HL-60/S4 (cell line): ENCODE results near the gene CSTPP1.

Experiments
- in situ Hi-C: fragments of 300-500 bp; cut with MboI; formaldehyde crosslinking; loops from 2 replicates; pipeline ENCODE4 v1.14.3; 2022; ENCODE audit warnings: low sequenced_read_pairs

CSTPP1 gene, protein sequence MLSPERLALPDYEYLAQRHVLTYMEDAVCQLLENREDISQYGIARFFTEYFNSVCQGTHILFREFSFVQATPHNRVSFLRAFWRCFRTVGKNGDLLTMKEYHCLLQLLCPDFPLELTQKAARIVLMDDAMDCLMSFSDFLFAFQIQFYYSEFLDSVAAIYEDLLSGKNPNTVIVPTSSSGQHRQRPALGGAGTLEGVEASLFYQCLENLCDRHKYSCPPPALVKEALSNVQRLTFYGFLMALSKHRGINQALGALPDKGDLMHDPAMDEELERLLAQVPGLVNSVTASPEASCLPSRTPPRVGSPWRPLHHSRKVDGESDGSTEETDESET

GRCh38 chr11:46936138-46937110 is at the start of gene CSTPP1:
CSTPP1 (plus strand) TSS chr11:46936761; CDS start chr11:46936806, 45 bp downstream.
- in situ Hi-C loops = no loop called here

GRCh38 chr11:46888636-46889035 is 47.9 kb upstream of the CSTPP1 start:
- in situ Hi-C loops = loop anchor here (10.0 to 25.0 kb wide), 2 partner anchors 266 to 549 kb away; partner anchors contain the start of genes PSMC3 and RAPSN

- in situ Hi-C loops = loop anchor here (10.0 to 25.0 kb wide), 2 partner anchors 266 to 548 kb away; partner anchors contain the start of genes PSMC3 and RAPSN
These were observed 47.3 kb upstream of the CSTPP1 start for GRCh38 chr11:46889251-46889650.

DNA sequence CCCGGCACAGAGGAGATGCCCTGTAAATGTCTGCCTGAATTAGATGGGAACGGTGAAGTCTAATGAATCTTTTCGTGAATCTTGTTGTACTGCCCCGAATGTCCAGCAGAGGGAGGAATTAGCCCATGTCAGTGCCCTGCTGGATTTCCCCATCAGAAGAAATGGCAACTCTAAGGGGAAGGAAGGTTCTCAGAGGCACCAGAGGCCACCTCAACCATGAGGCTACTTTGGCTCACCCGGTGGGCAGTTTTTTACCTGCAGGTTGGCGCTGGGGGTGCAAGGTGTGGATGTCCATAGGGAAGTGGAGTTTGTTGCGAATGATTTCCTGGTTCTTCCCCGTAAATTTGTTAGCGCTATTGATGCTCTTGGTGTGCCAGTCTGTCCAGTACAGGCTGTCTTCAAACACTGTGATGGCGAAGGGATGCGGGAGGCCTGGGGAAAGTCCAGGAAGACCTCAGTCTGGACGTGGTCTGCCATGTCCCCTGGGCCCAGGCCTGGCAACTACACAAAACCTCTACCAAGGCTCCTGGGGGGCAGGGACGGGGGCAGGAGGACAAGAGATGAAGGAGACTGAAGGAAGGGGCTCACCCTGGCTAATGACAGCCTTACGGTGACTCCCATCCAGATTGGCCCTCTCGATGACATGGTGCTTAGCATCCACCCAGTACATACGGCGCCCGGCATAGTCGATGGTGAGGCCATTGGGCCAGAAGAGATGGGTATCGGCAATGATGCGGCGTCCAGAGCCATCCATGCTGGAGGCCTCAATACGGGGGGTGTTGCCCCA is 46.7 kb upstream of the CSTPP1 start:
- in situ Hi-C loops = loop anchor here (10.0 to 25.0 kb wide), 2 partner anchors 265 to 547 kb away; partner anchors contain the start of genes PSMC3 and RAPSN

DNA sequence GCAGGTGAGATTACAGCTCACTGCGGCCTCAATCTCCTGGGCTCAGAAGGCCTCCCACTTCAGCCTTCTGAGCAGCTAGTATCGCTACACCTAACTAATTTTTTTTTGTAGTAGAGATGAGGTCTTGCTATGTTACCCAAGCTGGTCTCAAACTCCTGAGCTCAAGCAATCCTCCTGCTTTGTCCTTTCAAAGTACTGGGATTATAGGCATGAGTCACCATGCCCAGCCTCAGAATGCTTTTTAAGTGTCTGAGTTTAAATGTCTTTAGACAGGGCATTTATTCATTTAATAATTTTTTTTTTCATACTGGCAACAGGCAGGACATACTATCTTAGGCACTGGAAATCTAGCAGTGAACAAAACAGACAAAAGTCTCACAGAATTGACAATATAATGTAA is 45.9 kb upstream of the CSTPP1 start:
- in situ Hi-C loops = loop anchor here (25.0 kb wide), 1 partner anchor 547 kb away; the partner anchor contains the start of genes PSMC3 and RAPSN

DNA sequence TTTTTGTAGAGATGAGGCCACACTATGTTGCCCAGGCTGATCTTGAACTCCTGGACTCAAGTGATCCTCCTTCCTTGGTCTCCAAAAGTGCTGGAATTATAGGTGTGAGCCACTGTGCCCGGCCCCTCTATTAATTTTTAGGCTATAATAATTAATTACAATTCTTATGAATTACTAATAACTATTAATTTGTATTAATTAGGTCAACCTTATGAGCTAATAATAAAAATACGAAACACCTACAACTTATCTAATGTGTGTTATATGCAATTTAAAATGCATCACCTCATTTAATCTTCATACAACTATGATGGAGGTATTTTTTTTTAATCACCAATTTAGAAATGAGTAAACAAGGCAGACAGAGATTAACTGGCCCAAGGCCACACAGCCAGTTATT is 44.5 kb upstream of the CSTPP1 start:
- in situ Hi-C loops = loop anchor here (25.0 kb wide), 1 partner anchor 545 kb away; the partner anchor contains the start of genes PSMC3 and RAPSN

DNA sequence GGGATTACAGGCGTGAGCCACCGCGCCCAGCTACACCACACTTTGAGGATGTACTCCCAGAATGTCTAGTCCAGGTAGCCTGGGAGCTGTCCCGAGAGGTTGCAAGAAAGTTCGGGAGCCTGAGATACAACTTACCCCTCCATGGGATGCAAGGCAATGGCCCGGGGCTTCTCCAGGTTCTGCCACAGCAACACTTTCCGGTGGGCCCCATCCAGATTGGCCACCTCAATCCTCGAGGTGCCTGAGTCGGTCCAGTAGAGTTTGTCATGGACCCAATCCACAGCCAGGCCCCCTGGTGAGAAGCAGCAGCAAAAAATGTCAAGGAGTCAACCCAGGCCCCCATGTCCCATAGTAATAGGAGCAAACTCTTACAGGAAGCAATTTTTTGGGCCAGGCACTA is 43.7 kb upstream of the CSTPP1 start:
- in situ Hi-C loops = loop anchor here (25.0 kb wide), 1 partner anchor 544 kb away; the partner anchor contains the start of genes PSMC3 and RAPSN

GRCh38 chr11:46894506-46894905 is 42.1 kb upstream of the CSTPP1 start:
- in situ Hi-C loops = loop anchor here (25.0 kb wide), 1 partner anchor 543 kb away; the partner anchor contains the start of genes PSMC3 and RAPSN

DNA sequence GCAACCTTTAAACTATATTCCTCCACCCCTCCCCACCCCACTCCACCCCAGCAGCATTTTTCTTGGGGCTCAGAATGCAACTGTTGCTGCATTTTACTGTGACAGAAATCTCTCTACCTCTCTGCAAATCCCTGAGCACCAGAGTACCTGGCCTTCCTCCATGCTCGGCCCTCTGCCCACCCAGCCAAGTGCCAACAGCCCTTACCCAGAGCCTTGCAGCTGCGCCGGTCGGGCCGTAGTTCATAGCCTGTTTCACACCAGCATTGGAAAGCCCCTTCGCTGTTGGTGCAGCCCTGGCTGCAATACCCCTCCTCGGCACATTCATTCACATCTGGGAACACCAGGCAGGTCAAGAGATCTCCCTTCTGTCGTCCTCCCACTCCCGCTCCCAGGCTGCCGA is 41.6 kb upstream of the CSTPP1 start:
- in situ Hi-C loops = loop anchor here (25.0 kb wide), 1 partner anchor 542 kb away; the partner anchor contains the start of genes PSMC3 and RAPSN

DNA sequence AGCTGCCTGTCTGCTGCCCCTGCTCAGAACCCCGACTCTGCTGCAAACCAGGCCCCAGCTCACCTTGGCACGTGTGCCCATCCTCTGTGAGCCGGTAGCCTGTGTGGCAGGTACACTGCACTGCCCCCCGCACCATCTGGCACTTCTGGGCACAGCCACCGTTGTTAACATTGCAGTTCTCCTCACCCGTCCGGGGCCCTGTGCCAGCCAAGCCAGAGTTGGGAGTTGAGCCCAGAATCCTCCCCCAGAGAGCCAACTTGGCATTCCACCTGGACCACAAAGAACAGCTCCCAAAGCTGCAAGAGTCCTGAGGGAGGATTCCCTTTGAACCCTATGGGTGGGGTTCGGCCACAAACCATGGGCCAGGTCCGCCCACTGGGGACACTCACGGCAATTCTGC is 40.7 kb upstream of the CSTPP1 start:
- in situ Hi-C loops = loop anchor here (25.0 kb wide), 1 partner anchor 541 kb away; the partner anchor contains the start of genes PSMC3 and RAPSN

- in situ Hi-C loops = loop anchor here (25.0 kb wide), 1 partner anchor 540 kb away; the partner anchor contains the start of genes PSMC3 and RAPSN
These were observed 39.7 kb upstream of the CSTPP1 start for GRCh38 chr11:46896719-46897406.

- in situ Hi-C loops = loop anchor here (25.0 kb wide), 1 partner anchor 539 kb away; the partner anchor contains the start of genes PSMC3 and RAPSN
These were observed 38.0 kb upstream of the CSTPP1 start for GRCh38 chr11:46898396-46899095.

DNA sequence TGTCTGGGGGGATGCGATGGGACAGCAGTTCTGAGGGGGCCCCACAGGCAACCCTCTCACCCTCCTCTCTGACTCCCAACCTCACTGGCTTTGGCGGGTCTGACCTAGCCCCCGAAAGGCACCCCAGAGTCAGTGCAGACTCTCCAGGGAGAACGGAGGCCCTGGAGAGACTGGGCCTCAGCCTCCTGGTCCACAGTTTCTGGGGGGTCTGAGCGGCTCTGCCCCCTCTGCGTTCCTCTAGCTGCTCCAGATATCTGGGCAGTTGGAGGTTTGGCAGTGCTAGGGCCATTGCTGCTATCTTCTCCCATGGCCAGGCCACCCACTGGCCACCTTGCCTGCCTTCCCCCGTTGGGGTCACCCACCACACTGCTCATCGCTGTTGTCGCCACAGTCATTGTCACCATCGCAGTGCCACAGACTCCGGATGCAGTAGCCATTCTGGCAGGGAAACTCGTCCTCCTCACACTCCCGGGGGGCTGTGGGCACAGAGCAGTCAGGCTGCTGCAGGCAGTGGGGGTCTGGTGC is 37.0 kb upstream of the CSTPP1 start:
- in situ Hi-C loops = loop anchor here (25.0 kb wide), 1 partner anchor 538 kb away; the partner anchor contains the start of genes PSMC3 and RAPSN

DNA sequence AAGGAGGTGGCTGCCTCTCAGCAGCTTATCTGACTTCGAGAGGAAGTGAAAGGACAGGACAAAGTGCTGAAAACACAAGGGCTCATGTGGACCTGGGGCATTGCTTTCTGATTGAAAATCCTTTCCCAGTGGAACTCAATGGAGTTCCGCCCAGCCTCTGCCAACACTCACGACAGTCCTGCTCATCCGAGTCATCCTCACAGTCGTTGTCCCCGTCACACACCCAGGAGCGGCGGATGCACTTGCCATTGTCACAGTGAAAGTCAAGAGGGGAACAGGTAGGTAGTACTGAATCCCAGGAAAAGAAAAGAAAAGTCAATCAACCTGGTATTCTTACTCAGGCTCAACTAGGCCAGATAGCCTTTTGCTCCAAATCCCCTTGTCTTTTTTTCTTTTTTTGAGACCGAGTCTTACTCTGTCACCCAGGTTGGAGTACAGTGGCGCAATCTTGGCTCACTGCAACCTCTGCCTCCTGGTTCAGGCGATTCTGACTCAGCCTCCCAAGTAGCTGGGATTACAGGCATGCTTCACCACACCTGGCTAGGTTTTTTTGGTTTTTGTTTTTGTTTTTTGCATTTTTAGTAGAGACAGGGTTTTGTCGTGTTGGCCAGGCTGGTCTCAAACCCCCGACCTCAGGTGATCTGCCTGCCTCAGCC is 36.3 kb upstream of the CSTPP1 start:
- in situ Hi-C loops = no loop called here

GRCh38 chr11:46901156-46901555 is 35.4 kb upstream of the CSTPP1 start:
- in situ Hi-C loops = no loop called here

DNA sequence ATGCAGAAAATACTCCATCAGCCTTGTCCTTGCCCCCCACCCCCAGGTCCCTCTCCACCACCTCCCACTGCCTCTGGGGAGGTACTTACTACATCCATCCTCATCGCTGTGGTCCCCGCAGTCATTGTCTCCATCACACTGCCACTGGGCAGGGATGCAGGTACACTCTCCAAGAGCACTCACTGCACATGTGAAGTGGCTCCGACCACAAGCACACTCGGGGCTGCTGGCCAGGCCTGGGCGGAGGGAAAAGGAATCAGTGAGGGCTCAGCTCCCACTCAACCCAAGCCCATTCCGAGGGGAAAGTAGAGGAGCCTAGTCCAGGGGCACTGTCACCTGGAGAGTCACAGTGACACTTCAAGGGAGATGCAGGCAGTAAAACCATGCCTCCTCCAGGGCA is 33.9 kb upstream of the CSTPP1 start:
- in situ Hi-C loops = no loop called here

DNA sequence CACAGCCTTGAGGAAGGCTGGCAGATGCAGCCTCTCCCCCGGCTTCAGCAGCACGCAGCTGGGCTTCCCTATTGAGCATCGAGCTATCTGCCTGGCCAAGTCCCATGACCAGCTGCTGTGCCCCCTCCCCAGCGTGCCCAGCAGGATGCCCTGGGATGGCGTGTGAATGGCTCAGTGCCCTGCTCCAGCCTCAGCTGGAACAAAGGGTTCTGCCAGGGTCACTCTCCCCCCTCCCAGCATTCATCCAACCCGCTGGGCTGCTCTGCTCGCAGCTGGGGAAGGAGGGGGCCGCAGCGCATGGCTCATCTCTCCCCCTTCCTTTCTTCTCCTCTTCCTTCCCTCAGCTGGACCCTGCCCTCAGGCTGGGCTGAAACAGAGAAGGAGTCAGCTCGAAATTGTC is 32.7 kb upstream of the CSTPP1 start:
- in situ Hi-C loops = no loop called here

- in situ Hi-C loops = no loop called here
These were observed 30.8 kb upstream of the CSTPP1 start for GRCh38 chr11:46905806-46906205.
